Measurements from ENCODE around the gene L1TD1.

Gene L1TD1

DNA sequence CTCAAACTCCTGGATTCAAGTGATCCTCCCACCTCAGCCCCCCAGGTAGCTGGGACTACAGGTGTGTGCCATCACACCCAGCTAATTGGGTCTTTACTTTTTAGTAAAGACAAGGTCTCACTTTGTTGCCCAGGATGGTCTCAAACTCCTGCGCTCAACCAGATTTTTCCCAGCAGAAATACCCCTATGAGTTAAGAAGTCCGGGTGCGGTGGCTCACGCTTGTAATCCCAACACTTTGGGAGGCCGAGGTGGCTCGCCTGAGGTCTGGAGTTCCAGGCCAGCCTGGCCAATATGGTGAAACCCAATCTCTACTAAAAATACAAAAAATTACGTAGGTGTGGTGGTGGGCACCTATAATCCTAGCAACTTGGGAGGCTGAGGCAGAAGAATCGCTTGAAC is 6.5 kb upstream of the L1TD1 start:
- Histone ChIP-seq H3K4me1 (no peaks in the 10 kb centered on the region), H3K27me3 (peaks cover 0 to 3% of the 10 kb centered on the region in 2 donors), H3K9me3 (no peaks in the 10 kb centered on the region), H3K4me3 (no peak overlapping the region), H3K36me3 (no peaks in the 10 kb centered on the region), H3K27ac (no peak overlapping the region)
- no peak for DNase-seq
- intact Hi-C loops (cut with DNase I; ENCODE audit: low total_unique reads): no loop called here
- TF ChIP-seq, protein P1, sequence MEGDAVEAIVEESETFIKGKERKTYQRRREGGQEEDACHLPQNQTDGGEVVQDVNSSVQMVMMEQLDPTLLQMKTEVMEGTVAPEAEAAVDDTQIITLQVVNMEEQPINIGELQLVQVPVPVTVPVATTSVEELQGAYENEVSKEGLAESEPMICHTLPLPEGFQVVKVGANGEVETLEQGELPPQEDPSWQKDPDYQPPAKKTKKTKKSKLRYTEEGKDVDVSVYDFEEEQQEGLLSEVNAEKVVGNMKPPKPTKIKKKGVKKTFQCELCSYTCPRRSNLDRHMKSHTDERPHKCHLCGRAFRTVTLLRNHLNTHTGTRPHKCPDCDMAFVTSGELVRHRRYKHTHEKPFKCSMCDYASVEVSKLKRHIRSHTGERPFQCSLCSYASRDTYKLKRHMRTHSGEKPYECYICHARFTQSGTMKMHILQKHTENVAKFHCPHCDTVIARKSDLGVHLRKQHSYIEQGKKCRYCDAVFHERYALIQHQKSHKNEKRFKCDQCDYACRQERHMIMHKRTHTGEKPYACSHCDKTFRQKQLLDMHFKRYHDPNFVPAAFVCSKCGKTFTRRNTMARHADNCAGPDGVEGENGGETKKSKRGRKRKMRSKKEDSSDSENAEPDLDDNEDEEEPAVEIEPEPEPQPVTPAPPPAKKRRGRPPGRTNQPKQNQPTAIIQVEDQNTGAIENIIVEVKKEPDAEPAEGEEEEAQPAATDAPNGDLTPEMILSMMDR (IDR thresholded peaks at IDR 0.05): no peak

DNA sequence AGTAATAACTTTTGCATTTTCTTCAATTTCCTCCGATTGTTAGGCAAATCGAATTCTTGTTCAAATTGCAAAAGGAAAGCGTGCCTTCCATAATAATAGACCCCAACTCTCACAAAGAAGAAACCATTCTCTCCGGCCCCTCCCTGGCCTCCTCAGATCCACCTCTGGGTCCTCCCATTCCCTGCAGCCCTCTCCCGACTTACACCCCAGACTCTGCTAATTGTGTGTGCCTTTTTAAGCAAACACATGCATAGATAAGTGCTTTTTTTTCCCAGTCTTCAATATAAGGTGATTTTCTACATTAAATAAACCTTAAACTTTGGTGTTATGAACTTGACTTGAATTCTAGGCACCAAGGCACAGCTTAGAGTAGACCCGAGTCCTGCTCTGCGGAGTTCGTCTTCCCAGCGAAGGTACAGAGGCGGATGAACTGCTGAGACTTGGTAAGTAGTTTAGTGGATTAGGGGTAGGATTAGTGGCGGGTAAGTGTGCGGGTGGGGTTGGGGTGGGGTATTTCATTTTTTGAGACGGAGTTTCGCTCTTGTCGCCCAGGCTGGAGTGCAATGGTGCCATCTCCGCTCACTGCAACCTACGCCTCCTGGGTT is 1.5 kb downstream of the L1TD1 start:
- Histone ChIP-seq H3K4me3 (no peak overlapping the region), H3K9me3 (no peaks in the 10 kb centered on the region)
- no peak for DNase-seq

DNA sequence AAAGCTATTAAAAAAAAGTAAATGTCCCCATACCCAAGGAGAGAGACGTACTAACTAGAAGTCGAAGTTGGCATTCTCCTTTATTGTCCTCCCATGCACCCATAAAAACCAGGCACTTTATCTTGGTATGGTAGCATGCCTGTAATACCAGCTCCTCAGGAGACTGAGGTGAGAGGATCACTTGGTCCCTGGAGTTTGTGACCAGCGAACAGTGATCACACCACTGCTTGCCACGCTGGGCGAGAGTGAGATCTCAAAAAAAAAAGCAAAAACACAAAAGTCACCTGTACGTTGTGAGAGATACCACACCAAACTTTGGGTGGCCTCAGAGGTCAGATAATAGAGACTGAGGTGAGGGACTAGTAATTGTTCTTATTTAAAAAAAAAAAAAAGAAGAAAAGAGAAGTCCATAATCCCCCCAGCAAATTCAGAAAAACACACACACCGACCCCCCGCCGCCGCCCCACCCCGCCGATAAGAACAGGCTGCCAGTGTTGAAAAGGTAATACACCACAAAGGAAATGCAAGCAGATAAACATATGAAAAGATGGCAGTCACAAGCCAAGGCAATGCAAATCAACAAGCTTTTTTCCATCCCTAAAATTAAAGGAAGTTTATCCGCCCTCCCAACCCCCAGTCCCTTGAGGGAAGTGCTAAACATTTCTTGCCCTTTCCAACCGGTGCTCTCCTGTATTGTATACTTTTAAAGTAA is 3.6 kb downstream of the L1TD1 start:
- DNase-seq: no peak

More for the DNA sequence above, 1.5 kb downstream of the L1TD1 start:
- intact Hi-C loops (cut with DNase I; ENCODE audit: low total_unique reads): no loop called here
- no peaks in the 10 kb centered on the region for H3K36me3 ChIP-seq
- peaks cover 0 to 9% (median 4%) of the 10 kb centered on the region in 4 donors for H3K4me1 ChIP-seq
- H3K27me3 ChIP-seq: peaks cover 0 to 35% of the 10 kb centered on the region in 2 donors
- TF ChIP-seq, protein P1 (IDR thresholded peaks at IDR 0.05): no peak
- no peak overlapping the region for H3K27ac ChIP-seq

DNA sequence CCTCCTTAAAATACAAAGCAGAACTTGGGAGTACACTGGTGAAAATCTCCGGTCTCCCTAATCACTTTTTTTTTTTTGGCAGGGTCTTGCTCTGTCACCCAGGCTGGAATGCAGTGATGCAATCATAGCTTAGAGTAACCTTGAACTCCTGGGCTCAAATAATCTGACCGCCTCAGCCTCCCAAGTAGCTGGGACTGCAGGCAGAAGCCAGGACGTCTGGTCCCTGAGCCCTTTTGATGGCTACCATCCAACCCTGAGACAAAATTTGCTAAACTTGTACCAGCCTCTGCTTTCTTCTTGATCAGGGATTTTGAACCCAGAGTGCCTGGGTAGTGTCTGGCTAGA is 4.1 kb downstream of the L1TD1 start:
- TF ChIP-seq, protein P1 (IDR thresholded peaks at IDR 0.05): no peak
- no peaks in the 10 kb centered on the region for H3K9me3 ChIP-seq
- no peak overlapping the region for H3K4me3 ChIP-seq
- no peak overlapping the region for H3K27ac ChIP-seq
- no peaks in the 10 kb centered on the region for H3K36me3 ChIP-seq
- intact Hi-C loops (cut with DNase I; ENCODE audit: low total_unique reads): no loop called here
- peaks cover 0 to 9% (median 4%) of the 10 kb centered on the region in 4 donors for H3K4me1 ChIP-seq
- DNase-seq: no peak
- H3K27me3 ChIP-seq: peaks cover 0 to 27% of the 10 kb centered on the region in 2 donors

More for the DNA sequence above, 3.6 kb downstream of the L1TD1 start:
- TF ChIP-seq, protein P1 (IDR thresholded peaks at IDR 0.05): no peak
- Histone ChIP-seq H3K4me1 (peaks cover 0 to 9% (median 4%) of the 10 kb centered on the region in 4 donors), H3K4me3 (no peak overlapping the region), H3K36me3 (no peaks in the 10 kb centered on the region), H3K27me3 (peaks cover 0 to 33% of the 10 kb centered on the region in 2 donors), H3K9me3 (no peaks in the 10 kb centered on the region), H3K27ac (no peak overlapping the region)
- intact Hi-C loops (cut with DNase I; ENCODE audit: low total_unique reads): no loop called here

DNA sequence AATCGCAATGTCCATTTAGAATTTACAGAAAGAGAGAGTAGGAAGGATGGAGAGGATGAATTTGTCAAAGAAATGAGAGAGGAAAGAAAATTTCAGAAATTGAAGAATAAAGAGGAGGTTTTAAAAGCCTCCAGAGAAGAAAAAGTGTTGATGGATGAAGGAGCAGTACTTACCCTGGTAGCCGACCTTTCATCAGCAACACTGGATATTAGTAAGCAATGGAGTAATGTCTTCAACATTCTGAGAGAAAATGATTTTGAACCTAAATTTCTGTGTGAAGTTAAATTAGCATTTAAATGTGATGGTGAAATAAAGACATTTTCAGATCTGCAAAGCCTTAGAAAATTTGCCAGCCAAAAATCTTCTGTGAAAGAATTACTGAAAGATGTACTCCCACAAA is 12.5 kb downstream of the L1TD1 start:
- DNase-seq: no peak
- TF ChIP-seq, protein P1 (IDR thresholded peaks at IDR 0.05): no peak
- no peaks in the 10 kb centered on the region for H3K4me1 ChIP-seq
- peaks cover 0 to 12% (median 0%) of the 10 kb centered on the region in 3 donors for H3K9me3 ChIP-seq
- H3K36me3 ChIP-seq: no peaks in the 10 kb centered on the region
- peaks cover 0 to 2% of the 10 kb centered on the region in 2 donors for H3K27me3 ChIP-seq
- no peak overlapping the region for H3K27ac ChIP-seq
- no peak overlapping the region for H3K4me3 ChIP-seq
- intact Hi-C loops (cut with DNase I; ENCODE audit: low total_unique reads): no loop called here

Measured in tibial artery (tissue), 4 donors.